Epithelial cell of alveolus of lung (primary cell): ENCODE measurements around the gene SPDEF. TPM values are rescaled to one million over a fixed set of nuclear protein-coding genes. Genes with fewer than 3 reads are reported as not detected.

Experiments used
- total RNA-seq: library from RNA; depleted of rRNA; stranded (reverse); fragments of >200 nt; gene quantifications from 2 replicates; pipeline ENCODE4 v1.2.1, GENCODE V29; 2015

Gene SPDEF
- total RNA-seq: 1.3 TPM in 1 of 2 replicates, not detected in the other

GRCh38 chr6:34556031-34556471, at the start of gene SPDEF:
Gene SPDEF, minus strand, starts transcription at chr6:34556329. Its CDS starts 11,874 bp downstream, at chr6:34544455.

Other genes starting within 250 kb of the SPDEF start
- 22.8 and 33.9 TPM in 2 replicates for gene NUDT3, start 163.7 kb downstream of the SPDEF start, total RNA-seq
- 3,746 and 5,516 TPM in 2 replicates for gene RPS10, start 130.3 kb downstream of the SPDEF start, total RNA-seq
- gene PACSIN1, start 90.3 kb downstream of the SPDEF start, total RNA-seq: not detected in 2 replicates
- 31.8 and 41.1 TPM in 2 replicates for gene ILRUN, start 140.4 kb upstream of the SPDEF start, total RNA-seq
- 102 and 160 TPM in 2 replicates for gene SNRPC, start 201.2 kb upstream of the SPDEF start, total RNA-seq
- 2.2 and 4.0 TPM in 2 replicates for gene BLTP3A, start 235.8 kb upstream of the SPDEF start, total RNA-seq